Activated gamma-delta T cell (primary cell): ENCODE measurements around the gene TFF1.
"Not testable (repeated sequence)": the region's sequence is repeated elsewhere in the genome, so short reads cannot be mapped to it uniquely, and the experiment has no call there.

Experiments
- DNase-seq: peaks from one replicate; lab custom pipeline; 2025; lab: John Stamatoyannopoulos, UW
- total RNA-seq, 2 donors: gene quantifications; one replicate each; lab custom pipeline; 2026; lab: John Stamatoyannopoulos, UW

TFF1 gene
- total RNA-seq, result 0 reads per million in 2 donors

GRCh38 chr21:42366292-42367010 lies at the start of gene TFF1:
TFF1 (minus strand) TSS chr21:42366535; CDS start chr21:42366495, 40 bp downstream.
- DNase-seq, result no peak

- DNase-seq, result peak; percentile 20
These were observed 48.8 kb upstream of the TFF1 start for GRCh38 chr21:42414928-42415769.

- DNase-seq, result no peak
These were observed 48.2 kb upstream of the TFF1 start for GRCh38 chr21:42414553-42414927.

- DNase-seq, result no peak
These were observed 47.7 kb upstream of the TFF1 start for GRCh38 chr21:42414066-42414465.

DNA sequence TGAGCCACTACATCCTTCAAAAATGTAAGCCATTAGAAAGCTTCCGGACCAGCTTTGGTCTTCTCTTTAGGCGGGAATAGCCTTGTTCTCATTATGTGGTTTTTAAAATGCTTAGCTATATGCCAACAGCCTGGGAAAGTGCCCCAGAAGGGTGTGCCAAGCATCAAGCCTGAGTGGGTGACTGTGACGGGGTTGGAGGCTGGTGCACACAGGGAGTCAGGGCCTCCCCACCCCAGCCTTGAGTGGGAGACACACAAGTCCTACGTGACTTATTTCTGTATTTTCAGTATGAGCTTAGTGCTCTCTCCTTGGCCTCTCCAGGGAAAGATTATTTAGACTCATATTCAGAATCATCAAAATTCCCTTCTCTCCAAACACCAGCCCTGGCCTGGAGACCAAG lies 47.2 kb upstream of the TFF1 start:
- DNase-seq, result no peak

DNA sequence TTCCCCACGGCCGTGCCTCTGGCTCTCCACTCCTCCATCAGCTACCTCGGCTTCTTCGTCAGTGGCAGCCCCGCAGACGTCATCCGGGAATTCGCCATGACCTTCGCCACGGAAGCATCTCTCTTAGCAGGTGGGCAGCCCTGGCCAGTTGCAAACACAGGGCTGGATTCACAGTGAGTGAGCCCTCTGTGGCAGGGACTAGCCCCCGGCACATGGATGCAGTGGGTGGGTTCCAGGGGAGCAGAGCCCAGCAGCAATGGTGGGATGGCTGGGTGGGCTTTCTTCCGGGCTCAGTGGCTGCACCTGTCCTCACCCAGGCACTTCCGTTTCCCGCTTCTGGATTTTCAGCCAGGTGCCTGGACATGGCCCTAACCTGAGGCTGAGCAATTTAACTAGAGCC lies 46.8 kb upstream of the TFF1 start:
- no peak for DNase-seq

- DNase-seq, result no peak
These were observed 46.2 kb upstream of the TFF1 start for GRCh38 chr21:42412636-42412933.

- no peak for DNase-seq
These were observed 45.7 kb upstream of the TFF1 start for GRCh38 chr21:42411891-42412635.

DNA sequence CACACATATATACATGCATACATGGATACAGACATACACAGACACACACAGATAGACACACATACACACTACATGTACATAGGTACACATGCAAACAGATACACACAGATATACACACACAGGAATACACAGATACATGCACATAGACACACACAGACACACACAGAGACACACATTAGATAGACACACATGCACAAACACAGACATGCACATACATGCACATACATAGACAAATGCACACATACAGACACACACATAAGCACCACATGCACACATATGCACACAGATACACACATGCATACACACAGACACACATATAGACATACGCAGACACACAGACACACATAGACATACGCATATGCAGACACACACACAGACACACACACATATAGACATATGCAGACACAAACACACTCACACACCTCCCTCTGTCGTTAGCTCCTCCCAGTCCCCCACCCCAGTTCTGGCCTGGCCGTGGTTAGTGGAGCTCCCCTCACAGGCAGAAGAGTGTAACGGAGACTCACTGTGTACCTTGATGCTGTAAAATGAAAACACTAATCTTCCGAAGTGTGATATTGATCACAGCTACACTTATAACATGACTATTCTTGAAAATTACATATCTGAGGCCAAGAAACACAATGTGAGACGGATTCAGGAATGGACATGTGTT lies 45.0 kb upstream of the TFF1 start:
- no peak for DNase-seq

DNA sequence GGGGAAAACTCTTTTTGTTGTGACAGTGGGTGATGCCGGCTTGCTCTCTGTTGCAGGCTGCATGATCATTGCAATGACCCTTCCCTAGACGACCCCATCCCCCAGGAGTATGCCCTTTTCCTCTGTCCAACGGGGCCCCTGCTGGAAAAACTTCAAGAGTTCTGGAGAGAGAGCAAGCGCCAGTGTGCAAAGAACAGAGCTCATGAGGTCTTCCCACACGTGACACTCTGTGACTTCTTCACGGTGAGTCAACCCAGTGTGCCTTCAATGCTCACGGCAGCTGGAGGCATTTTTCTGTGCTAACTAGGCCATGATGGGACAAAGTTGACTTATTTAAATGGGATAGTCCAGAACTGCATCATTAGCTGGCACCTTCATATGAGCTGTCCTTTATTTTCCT lies 43.0 kb upstream of the TFF1 start:
- no peak for DNase-seq

DNA sequence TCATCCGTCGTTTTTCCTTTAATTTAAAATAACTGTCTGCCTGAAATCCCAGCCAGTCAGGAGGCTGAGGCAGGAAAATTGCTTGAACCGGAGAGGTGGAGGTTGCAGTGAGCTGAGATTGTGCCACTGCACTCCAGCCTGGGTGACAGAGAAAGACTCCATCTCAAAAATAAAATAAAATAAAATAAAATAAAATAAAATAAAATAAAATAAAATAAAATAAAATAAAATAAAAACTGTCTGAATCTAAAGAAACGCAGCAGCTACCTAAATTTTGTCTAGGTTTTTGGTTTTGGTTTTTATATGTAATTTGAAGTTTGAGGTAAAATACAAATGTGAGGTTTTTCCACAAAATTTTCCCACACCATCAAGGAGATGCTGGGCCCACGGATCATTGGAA lies 42.4 kb upstream of the TFF1 start:
- DNase-seq, result not testable (repeated sequence)

DNA sequence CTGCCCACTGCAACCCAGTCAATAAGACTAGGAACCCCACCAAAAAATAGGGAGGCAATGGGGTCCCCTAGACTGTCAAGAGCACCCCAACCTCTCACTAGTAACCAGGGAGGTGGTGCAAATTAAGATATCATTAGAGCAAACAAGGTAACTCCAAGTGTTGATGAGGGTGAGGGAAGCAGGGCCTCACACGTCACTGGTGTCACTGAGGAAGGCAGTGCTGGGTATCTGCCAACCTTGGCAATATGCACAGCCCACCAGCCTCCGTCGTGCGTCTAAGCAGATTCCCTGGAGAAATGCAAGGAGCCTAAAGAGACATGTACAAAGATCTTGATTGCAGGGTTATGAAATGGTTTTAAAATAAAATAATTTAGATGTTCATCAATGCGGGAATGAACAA lies 41.1 kb upstream of the TFF1 start:
- DNase-seq, result no peak

GRCh38 chr21:42406866-42407265 lies 40.5 kb upstream of the TFF1 start:
- DNase-seq, result no peak

DNA sequence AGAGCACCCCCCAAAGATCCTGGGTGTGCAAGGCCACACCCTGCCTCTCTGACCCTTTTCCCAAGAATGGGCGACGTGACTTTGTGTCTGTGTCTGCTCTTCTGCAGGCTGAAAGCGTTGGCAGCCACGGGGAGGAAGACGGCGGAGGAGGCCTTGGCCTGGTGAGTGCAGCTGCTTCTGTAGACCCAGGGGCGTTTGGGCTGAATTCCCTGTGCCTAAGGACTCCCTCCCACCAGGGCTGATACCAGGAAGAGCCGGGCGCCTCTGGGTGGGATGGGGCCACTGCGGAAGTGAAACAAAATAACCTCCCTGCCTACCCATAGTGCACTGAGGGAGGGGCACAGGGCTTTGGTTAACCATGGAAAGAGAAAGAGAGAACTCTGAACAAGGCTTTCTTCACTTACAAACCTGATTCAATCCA lies 39.9 kb upstream of the TFF1 start:
- DNase-seq, result no peak

- DNase-seq, result no peak
These were observed 39.0 kb upstream of the TFF1 start for GRCh38 chr21:42405064-42406013.

GRCh38 chr21:42404539-42404938 lies 38.2 kb upstream of the TFF1 start:
- no peak for DNase-seq

DNA sequence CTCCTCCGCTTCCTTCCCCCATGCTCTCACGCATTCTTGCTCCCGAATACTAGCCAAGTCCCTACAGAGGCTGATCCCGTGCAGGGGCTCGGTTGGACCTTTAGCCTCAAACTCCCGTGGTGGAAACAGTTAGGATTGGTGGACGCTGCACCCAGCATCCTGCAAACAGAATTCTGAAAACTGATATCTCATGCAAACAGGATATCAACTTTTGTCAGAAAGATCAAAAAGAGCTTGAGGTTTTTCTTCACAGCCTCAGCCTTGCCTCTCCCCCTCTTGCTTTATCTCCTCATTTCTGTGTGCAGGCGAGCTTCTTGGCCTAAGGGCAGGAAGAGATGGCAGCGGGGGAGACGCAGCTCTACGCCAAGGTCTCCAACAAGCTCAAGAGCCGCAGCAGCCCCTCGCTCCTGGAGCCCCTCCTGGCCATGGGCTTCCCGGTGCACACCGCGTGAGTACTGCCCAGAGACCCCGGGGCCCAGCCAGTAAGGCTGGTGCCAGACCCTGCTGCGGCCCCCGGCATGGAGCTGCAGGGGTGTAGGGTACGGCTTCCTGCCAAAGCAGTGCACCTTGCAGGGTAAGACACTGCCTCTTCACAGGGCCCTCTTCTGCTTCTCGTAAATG lies 37.4 kb upstream of the TFF1 start, which contains the start of gene UBASH3A:
Gene UBASH3A (plus strand): TSS at position 292 of the 621 bp plus-strand sequence. CDS start 44 bp downstream, at position 336.
- no peak for DNase-seq

- no peak for DNase-seq
These were observed 35.5 kb upstream of the TFF1 start for GRCh38 chr21:42401820-42402251.

GRCh38 chr21:42401154-42401553 lies 34.8 kb upstream of the TFF1 start:
- DNase-seq, result no peak

DNA sequence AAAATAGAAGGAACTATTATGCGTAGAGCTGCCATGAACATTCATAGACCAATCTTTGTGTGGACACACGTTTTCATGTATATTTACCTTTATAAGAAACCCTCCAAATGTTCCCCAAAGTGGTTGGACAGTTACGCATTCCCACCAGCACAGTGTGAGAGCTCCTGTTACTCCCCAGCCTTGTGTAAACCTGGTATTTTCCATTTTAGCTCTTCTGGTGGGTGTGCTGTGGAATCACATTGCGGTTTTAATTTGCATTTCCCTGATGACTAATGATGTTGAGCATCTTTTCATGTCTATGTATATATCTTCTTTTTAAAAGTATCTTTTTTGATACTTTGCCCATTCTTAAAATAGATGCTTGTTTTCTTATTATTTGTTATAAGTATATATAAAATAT lies 34.2 kb upstream of the TFF1 start:
- no peak for DNase-seq
